K562 treated with DMSO at 1 percent for 24 hours (cell line): Measurements from ENCODE around the gene GSX2. TPM values are rescaled to one million over a fixed set of nuclear protein-coding genes. Genes with fewer than 3 reads are reported as not detected.

Source experiments
- total RNA-seq: library from RNA; unstranded; fragments of 300-600 nt; gene quantifications from 2 replicates; pipeline ENCODE4 v1.2.3, GENCODE V29; 2022; ENCODE audit warnings: low read depth; ENCODE audit not compliant: insufficient read depth

The GSX2 gene
- not detected in 2 replicates for total RNA-seq

GRCh38 chr4:54099748-54100574 is at the start of gene GSX2:
Gene GSX2 (plus strand): TSS chr4:54100163. CDS start chr4:54100345, 182 bp downstream.

GRCh38 chr4:54064317-54065111 is 35.4 kb upstream of the GSX2 start, which contains the start of gene CHIC2:
Gene CHIC2 (minus strand): TSS chr4:54064605. CDS start chr4:54064300, 305 bp downstream.

Other genes with a start within 250 kb of the GSX2 start
- 29.7 and 31.1 TPM in 2 replicates for gene CHIC2, start 35.6 kb upstream of the GSX2 start, total RNA-seq
- gene PDGFRA, start 129.1 kb downstream of the GSX2 start, total RNA-seq = not detected in 2 replicates